ENCODE measurements around the gene AHRR. TPM values are rescaled to one million over a fixed set of nuclear protein-coding genes. Genes with fewer than 3 reads are reported as not detected.
"Not testable (repeated sequence)": the region's sequence is repeated elsewhere in the genome, so short reads cannot be mapped to it uniquely, and the experiment has no call there.

Gene AHRR
- total RNA-seq, 1 experiment from 2014 or later: 5.2 TPM

DNA sequence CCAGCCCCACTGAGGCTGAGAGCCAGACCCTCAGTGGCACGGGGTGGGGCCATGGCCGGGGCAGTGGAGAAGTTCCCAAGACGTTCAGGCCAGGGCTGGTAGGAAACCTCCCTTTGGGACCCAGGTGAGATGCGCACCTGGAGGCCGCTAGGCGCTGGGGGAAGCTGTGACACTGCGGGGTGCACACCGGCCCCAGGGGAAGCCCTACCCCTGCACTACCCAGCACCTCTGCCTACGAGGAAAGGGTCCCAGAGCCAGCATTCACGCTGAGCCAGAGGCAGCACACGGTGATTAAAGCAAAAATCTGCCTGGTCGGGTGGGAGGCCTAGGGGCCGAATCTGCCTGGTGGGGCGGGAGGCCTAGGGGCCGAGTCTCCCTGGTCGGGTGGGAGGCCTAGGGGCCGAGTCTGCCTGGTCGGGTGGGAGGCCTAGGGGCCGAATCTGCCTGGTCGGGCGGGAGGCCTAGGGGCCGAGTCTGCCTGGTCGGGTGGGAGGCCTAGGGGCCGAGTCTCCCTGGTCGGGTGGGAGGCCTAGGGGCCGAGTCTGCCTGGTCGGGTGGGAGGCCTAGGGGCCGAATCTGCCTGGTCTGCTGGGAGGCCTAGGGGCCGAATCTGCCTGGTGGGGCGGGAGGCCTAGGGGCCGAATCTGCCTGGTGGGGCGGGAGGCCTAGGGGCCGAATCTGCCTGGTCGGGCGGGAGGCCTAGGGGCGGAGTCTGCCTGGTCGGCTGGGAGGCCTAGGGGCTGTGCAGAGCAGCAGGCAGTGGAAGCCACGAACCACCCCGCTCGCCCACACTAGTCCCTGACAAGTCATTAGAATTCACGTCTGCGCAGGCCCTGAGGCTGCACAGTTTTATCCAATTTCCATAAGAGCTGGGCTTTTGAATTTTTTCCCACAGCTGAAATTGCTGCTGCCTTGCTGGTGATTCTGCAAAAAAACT lies 93.7 kb downstream of the AHRR start:
- DNase-seq (ENCODE audit: low read depth); in situ Hi-C loops (cut with HindIII; ENCODE audit: low pct_unique_long_range_greater_than_20kb, low sequenced_read_pairs): not testable (repeated sequence)

DNA sequence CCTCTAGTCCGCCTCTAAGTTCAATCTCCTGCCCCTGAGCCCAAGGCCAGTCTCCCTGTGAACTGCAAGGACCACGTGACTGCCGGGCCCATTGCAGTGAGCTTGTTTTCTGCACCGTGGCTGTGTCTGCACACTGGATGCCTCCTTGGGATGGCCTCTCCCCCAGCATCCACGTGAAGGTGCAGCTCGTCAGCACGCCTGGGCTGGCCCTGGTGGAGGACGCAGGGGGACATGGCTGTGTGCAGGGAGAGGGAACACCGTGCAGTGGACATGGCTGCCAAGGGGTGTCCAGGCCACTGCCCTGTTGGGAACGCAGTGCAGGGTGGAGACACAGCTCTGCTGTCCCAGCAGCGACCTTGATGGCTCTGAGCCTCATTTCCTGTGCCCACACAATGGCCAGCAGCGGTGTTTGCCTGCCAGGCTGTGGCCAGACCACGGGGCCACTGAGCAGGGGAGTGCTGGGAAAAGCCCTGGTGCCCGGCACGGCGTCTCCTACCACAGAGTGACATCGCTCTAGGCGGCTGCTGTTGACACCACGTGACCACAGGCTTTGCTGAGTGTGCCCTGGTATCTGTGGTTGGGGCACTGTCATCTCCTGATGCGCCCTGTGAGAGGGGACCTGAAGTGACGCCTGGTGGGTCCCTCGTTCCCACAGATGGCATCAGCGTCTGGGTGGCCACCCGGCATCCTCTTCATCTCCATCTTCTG lies 94.6 kb downstream of the AHRR start:
- DNase-seq (ENCODE audit: low read depth): no peak
- in situ Hi-C loops (cut with HindIII; ENCODE audit: low pct_unique_long_range_greater_than_20kb, low sequenced_read_pairs): no loop called here

- in situ Hi-C loops (cut with HindIII; ENCODE audit: low pct_unique_long_range_greater_than_20kb, low sequenced_read_pairs): no loop called here
- no peak for DNase-seq (ENCODE audit: low read depth)
Measured at GRCh38 chr5:416636-416960, 95.1 kb downstream of the AHRR start.

DNA sequence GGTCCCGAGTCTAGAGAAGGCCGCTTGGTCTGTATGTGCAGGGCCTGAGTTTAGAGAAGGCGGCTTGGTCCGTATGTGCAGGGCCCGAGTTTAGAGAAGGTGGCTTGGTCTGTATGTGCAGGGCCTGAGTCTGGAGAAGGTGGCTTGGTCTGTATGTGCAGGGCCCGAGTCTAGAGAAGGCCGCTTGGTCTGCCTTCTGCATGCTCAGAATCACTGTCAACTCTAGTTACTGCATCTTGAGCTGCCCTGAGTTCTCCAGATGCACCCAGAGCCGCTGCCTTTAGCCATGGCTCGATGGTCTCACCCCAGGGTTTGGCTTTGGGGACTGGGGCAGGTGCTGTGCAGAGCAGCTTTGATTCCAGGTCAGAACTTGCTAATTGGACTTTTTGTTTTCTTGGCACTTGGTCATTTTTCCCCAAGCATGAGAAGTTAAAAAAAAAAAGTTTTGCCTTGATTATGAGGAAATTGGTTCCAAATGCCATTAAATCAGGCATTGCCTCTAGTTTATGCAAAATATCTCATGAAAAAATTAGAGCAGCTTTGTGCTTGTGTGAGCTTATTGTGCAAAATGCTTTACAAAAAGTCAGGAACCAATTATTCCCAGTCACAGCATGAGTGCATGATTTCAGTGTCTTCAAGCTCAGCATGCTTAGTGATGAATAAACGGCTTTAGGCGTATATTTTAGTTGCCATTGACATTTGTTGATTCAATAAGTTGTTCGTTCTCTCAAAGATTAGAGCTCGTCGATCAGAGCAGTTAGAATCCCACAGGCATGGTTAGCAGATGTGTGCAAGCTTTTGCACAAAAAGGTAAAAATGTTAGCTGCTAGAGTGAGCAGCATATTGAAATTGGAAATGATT lies 96.0 kb downstream of the AHRR start:
- DNase-seq (ENCODE audit: low read depth): no peak
- in situ Hi-C loops (cut with HindIII; ENCODE audit: low pct_unique_long_range_greater_than_20kb, low sequenced_read_pairs): no loop called here

DNA sequence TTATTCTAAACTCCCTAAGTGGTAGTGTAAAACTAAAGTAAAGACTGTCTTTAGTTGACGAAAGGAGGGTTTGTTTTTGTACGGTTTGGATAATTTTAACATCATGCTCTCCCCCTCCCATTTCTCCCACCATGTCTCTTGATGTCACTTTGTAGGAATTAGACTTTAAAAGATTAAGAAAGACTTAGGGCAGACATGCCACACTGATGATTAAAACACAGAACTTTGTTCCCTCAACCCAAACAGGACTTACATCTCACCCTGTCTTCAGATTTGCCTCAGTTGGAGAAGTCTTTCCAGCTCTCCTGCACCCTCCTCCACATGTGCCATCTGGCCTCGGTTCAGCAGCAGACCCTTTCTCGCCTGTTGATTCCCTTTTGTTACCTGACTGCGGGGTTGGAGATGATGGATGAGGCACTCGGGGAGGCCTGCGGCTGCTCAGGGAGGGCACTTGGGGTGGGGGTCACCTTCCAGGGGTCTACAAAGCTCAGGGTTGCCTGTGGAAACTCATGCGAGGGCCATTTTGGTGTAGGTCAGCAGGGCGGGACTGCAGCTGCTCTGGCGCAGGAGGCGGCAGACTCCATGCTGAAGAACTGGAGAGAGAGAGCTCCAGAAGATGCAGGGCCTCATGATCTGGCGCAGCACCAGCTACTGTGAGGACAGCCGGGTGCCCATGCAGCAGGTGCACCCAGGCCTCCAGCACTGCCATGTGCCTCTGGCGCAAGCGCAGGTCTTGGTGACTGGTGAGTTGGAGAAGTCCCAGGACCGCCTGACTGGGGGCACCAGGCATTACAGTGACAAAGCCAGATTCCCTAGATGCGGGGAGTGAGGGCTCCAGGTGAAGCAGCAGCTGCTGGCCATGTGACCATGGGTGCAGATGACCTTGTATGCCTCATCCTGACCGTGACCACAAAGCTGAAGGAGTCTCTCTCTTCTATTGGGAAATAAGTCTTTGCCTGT lies 96.9 kb downstream of the AHRR start:
- in situ Hi-C loops (cut with HindIII; ENCODE audit: low pct_unique_long_range_greater_than_20kb, low sequenced_read_pairs): no loop called here
- no peak for DNase-seq (ENCODE audit: low read depth)

GRCh38 chr5:419970-420369 lies 98.5 kb downstream of the AHRR start:
- no peak for DNase-seq (ENCODE audit: low read depth)
- in situ Hi-C loops (cut with HindIII; ENCODE audit: low pct_unique_long_range_greater_than_20kb, low sequenced_read_pairs): no loop called here

DNA sequence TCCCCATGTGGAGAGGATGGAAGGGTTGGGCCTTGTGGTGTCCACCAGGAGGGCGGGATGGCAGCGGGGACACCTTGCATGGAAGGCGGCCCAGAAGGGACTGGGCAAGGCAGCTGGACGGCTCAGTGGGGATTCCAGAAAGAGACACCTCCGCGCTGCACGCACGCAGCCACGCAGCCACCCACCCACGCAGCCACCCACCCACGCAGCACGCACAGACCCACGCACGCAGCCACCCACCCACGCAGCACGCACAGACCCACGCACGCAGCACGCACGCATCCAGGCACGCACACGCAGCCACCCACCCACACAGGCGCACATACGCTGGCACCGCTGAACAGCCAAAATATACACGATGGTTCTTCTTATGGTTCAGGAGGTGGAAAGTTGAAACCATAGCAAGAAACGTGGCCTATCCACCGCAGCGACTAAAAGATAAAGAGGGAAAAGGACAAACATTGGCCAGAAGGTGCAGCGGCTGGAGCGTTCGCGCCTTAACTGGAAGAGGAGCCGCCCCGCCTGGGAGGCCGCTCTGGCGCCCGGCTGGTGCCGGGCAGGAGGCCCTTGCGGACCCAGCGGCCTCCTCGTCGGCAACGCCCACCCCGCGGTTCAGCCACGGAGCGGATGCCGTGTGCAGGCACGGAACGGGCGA lies 99.2 kb downstream of the AHRR start:
- in situ Hi-C loops (cut with HindIII; ENCODE audit: low pct_unique_long_range_greater_than_20kb, low sequenced_read_pairs): no loop called here
- no peak for DNase-seq (ENCODE audit: low read depth)

- no peak for DNase-seq (ENCODE audit: low read depth)
- in situ Hi-C loops (cut with HindIII; ENCODE audit: low pct_unique_long_range_greater_than_20kb, low sequenced_read_pairs): no loop called here
Measured at GRCh38 chr5:421287-421880, 99.9 kb downstream of the AHRR start.

- in situ Hi-C loops (cut with HindIII; ENCODE audit: low pct_unique_long_range_greater_than_20kb, low sequenced_read_pairs): no loop called here
- DNase-seq (ENCODE audit: low read depth): no peak
Measured at GRCh38 chr5:421901-422300, 100.4 kb downstream of the AHRR start.

GRCh38 chr5:422323-423232 lies 101.1 kb downstream of the AHRR start:
- no peak for DNase-seq (ENCODE audit: low read depth)
- in situ Hi-C loops (cut with HindIII; ENCODE audit: low pct_unique_long_range_greater_than_20kb, low sequenced_read_pairs): no loop called here

DNA sequence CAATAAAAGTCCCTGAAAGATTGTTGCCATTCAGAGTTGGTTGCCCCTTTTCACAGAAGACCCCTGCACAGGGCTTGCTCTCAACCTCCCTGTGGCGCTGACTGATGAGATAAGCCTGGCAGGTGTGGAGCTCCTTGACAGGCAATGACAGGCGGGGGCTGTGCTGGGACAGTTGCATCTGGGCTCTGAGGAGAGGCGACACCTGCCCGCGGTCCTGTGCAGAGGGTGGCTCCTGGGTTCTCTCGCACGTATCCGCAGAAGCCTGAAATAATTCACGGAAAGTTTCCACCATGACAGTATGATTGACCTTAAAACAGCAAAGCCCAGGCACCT lies 101.7 kb downstream of the AHRR start:
- no peak for DNase-seq (ENCODE audit: low read depth)
- in situ Hi-C loops (cut with HindIII; ENCODE audit: low pct_unique_long_range_greater_than_20kb, low sequenced_read_pairs): no loop called here

- DNase-seq (ENCODE audit: low read depth): no peak
- in situ Hi-C loops (cut with HindIII; ENCODE audit: low pct_unique_long_range_greater_than_20kb, low sequenced_read_pairs): no loop called here
Measured at GRCh38 chr5:423626-424261, 102.2 kb downstream of the AHRR start.

GRCh38 chr5:424301-425110 lies 103.0 kb downstream of the AHRR start:
- in situ Hi-C loops (cut with HindIII; ENCODE audit: low pct_unique_long_range_greater_than_20kb, low sequenced_read_pairs): no loop called here
- DNase-seq (ENCODE audit: low read depth): no peak

GRCh38 chr5:425714-426113 lies 104.2 kb downstream of the AHRR start:
- in situ Hi-C loops (cut with HindIII; ENCODE audit: low pct_unique_long_range_greater_than_20kb, low sequenced_read_pairs): no loop called here
- DNase-seq (ENCODE audit: low read depth): no peak

- DNase-seq (ENCODE audit: low read depth): no peak
- in situ Hi-C loops (cut with HindIII; ENCODE audit: low pct_unique_long_range_greater_than_20kb, low sequenced_read_pairs): no loop called here
Measured at GRCh38 chr5:426392-426976, 105.0 kb downstream of the AHRR start.

All from Caki2 (cell line).